Measurements from ENCODE around the gene C10orf67. TPM values are rescaled to one million over a fixed set of nuclear protein-coding genes. Genes with fewer than 3 reads are reported as not detected.
"Not testable (repeated sequence)": the region's sequence is repeated elsewhere in the genome, so short reads cannot be mapped to it uniquely, and the experiment has no call there.

Gene C10orf67
- total RNA-seq, 1 experiment from 2014 or later, result 0.18 TPM

GRCh38 chr10:23280419-23281043 lies 64.1 kb downstream of the C10orf67 start:
- DNase-seq (ENCODE audit: low spot score), result no peak

GRCh38 chr10:23275355-23275754 lies 69.2 kb downstream of the C10orf67 start:
- no peak for DNase-seq (ENCODE audit: low spot score)

- not testable (repeated sequence) for DNase-seq (ENCODE audit: low spot score)
These were observed 70.4 kb downstream of the C10orf67 start for GRCh38 chr10:23274179-23274578.

GRCh38 chr10:23270531-23270930 lies 74.1 kb downstream of the C10orf67 start:
- DNase-seq (ENCODE audit: low spot score), result no peak

- no peak for DNase-seq (ENCODE audit: low spot score)
These were observed 81.0 kb downstream of the C10orf67 start for GRCh38 chr10:23263441-23264164.

GRCh38 chr10:23262928-23263327 lies 81.7 kb downstream of the C10orf67 start:
- DNase-seq (ENCODE audit: low spot score), result no peak

GRCh38 chr10:23258516-23258915 lies 86.1 kb downstream of the C10orf67 start:
- no peak for DNase-seq (ENCODE audit: low spot score)

- no peak for DNase-seq (ENCODE audit: low spot score)
These were observed 90.8 kb downstream of the C10orf67 start for GRCh38 chr10:23253780-23254179.

GRCh38 chr10:23252859-23253258 lies 91.7 kb downstream of the C10orf67 start:
- not testable (repeated sequence) for DNase-seq (ENCODE audit: low spot score)

GRCh38 chr10:23241779-23242178 lies 102.8 kb downstream of the C10orf67 start:
- DNase-seq (ENCODE audit: low spot score), result not testable (repeated sequence)

GRCh38 chr10:23238015-23238414 lies 106.6 kb downstream of the C10orf67 start:
- no peak for DNase-seq (ENCODE audit: low spot score)

- DNase-seq (ENCODE audit: low spot score), result no peak
These were observed 114.0 kb downstream of the C10orf67 start for GRCh38 chr10:23230582-23230981.

- DNase-seq (ENCODE audit: low spot score), result no peak
These were observed 127.1 kb downstream of the C10orf67 start for GRCh38 chr10:23217471-23217870.

- no peak for DNase-seq (ENCODE audit: low spot score)
These were observed 138.5 kb downstream of the C10orf67 start for GRCh38 chr10:23205972-23206642.

- DNase-seq (ENCODE audit: low spot score), result no peak
These were observed 139.8 kb downstream of the C10orf67 start for GRCh38 chr10:23204773-23205172.

- DNase-seq (ENCODE audit: low spot score), result no peak
These were observed 140.9 kb downstream of the C10orf67 start for GRCh38 chr10:23203369-23204325.

GRCh38 chr10:23202779-23203178 lies 141.8 kb downstream of the C10orf67 start:
- no peak for DNase-seq (ENCODE audit: low spot score)

GRCh38 chr10:23201837-23202236 lies 142.8 kb downstream of the C10orf67 start:
- DNase-seq (ENCODE audit: low spot score), result no peak

GRCh38 chr10:23200997-23201652 lies 143.5 kb downstream of the C10orf67 start:
- DNase-seq (ENCODE audit: low spot score), result no peak

- no peak for DNase-seq (ENCODE audit: low spot score)
These were observed 144.0 kb downstream of the C10orf67 start for GRCh38 chr10:23200586-23200985.
